GM19397 (cell line): ENCODE data around the gene USP38.
"Not testable (repeated sequence)": the region's sequence is repeated elsewhere in the genome, so short reads cannot be mapped to it uniquely, and the experiment has no call there.

ENCODE experiments used
- ATAC-seq: cut with Tn5 transposase; IDR thresholded peaks from one replicate; pipeline ENCODE4 v1.9.1; 2021; ENCODE audit warnings: mild to moderate bottlenecking, moderate library complexity; ENCODE audit not compliant: unreplicated experiment

Gene USP38

GRCh38 chr4:143212566-143212965 is 27.8 kb downstream of the USP38 start:
- ATAC-seq, result no peak

GRCh38 chr4:143215873-143216272 is 31.2 kb downstream of the USP38 start:
- no peak for ATAC-seq

GRCh38 chr4:143224255-143224654 is 39.5 kb downstream of the USP38 start:
- no peak for ATAC-seq

GRCh38 chr4:143225167-143225566 is 40.5 kb downstream of the USP38 start:
- ATAC-seq, result no peak

- no peak for ATAC-seq
Observed at GRCh38 chr4:143230683-143231082, 46.0 kb downstream of the USP38 start.

GRCh38 chr4:143232277-143232676 is 47.6 kb downstream of the USP38 start:
- ATAC-seq, result no peak

- ATAC-seq, result no peak
Observed at GRCh38 chr4:143234153-143234552, 49.4 kb downstream of the USP38 start.

- not testable (repeated sequence) for ATAC-seq
Observed at GRCh38 chr4:143237195-143237594, 52.5 kb downstream of the USP38 start.

- ATAC-seq, result no peak
Observed at GRCh38 chr4:143240939-143241679, 56.4 kb downstream of the USP38 start.

GRCh38 chr4:143241892-143242291 is 57.2 kb downstream of the USP38 start:
- ATAC-seq, result no peak

GRCh38 chr4:143243041-143243440 is 58.3 kb downstream of the USP38 start:
- no peak for ATAC-seq

- ATAC-seq, result no peak
Observed at GRCh38 chr4:143246977-143247376, 62.3 kb downstream of the USP38 start.

GRCh38 chr4:143247866-143248265 is 63.1 kb downstream of the USP38 start:
- ATAC-seq, result no peak

GRCh38 chr4:143248827-143249226 is 64.1 kb downstream of the USP38 start:
- ATAC-seq, result no peak

- no peak for ATAC-seq
Observed at GRCh38 chr4:143250617-143251016, 65.9 kb downstream of the USP38 start.

- ATAC-seq, result no peak
Observed at GRCh38 chr4:143251348-143251747, 66.6 kb downstream of the USP38 start.

- ATAC-seq, result no peak
Observed at GRCh38 chr4:143251779-143252178, 67.1 kb downstream of the USP38 start.

GRCh38 chr4:143252478-143252877 is 67.8 kb downstream of the USP38 start:
- ATAC-seq, result no peak

GRCh38 chr4:143253166-143253565 is 68.4 kb downstream of the USP38 start:
- ATAC-seq, result no peak

- ATAC-seq, result no peak
Observed at GRCh38 chr4:143254491-143255226, 69.9 kb downstream of the USP38 start.

- ATAC-seq, result no peak
Observed at GRCh38 chr4:143256456-143256855, 71.7 kb downstream of the USP38 start.

- ATAC-seq, result no peak
Observed at GRCh38 chr4:143257356-143257755, 72.6 kb downstream of the USP38 start.
